ENCODE data around the gene HCRTR1. TPM values are rescaled to one million over a fixed set of nuclear protein-coding genes. Genes with fewer than 3 reads are reported as not detected.

HCRTR1 gene
- not detected in 2 replicates for total RNA-seq

DNA sequence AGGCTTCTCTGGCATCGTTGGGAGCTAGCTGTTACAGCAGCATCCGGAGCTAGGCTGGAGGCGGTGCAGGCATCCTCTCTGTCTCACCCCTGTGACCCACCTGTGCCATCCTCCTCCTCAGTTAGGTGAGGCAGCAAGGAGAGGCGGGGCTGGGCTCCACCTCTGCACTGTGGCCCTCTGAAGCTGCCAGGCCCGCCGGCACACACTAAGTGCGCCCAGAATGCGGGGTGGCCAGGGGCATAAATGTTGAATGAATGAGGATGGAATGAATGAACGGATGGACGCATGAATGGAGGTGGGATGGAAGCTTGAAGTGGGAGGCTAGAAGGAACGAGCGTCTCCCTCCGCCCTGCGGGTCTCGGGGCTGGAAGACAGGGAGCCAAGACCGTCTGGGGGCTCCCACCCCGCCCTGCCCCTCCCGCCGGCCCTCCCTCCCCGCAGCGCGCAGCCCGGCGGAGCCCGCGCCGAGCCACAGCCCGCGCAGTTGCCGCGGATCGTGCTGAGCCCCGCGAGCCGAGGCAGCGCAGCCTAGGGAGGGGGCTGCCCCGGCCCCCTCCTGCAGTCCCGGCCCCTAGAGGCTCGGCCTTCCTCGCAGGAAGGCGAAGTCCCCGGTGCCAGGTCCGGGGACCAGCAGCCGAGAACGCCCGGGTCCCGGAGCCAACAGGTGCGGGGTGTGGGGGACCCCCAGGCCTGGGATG is at the start of gene HCRTR1:
TSS of gene HCRTR1 (plus strand) at position 472 of the 698 bp plus-strand sequence. CDS start 1,504 bp downstream, outside the sequence.
- intact Hi-C loops (cut with micrococcal nuclease), result no loop called here
- Mint-ChIP-seq H3K27me3 (peaks cover 33% of the 10 kb centered on the region), H3K36me3 (ENCODE audit: low read depth) (no peaks in the 10 kb centered on the region), H3K27ac (no peak within 1 kb of the TSS), H3K4me1 (peaks cover 2% of the 10 kb centered on the region), H3K4me3 (peak within 1 kb of the TSS; percentile 32), H3K9me3 (no peaks in the 10 kb centered on the region)
- DNase-seq, result no peak

DNA sequence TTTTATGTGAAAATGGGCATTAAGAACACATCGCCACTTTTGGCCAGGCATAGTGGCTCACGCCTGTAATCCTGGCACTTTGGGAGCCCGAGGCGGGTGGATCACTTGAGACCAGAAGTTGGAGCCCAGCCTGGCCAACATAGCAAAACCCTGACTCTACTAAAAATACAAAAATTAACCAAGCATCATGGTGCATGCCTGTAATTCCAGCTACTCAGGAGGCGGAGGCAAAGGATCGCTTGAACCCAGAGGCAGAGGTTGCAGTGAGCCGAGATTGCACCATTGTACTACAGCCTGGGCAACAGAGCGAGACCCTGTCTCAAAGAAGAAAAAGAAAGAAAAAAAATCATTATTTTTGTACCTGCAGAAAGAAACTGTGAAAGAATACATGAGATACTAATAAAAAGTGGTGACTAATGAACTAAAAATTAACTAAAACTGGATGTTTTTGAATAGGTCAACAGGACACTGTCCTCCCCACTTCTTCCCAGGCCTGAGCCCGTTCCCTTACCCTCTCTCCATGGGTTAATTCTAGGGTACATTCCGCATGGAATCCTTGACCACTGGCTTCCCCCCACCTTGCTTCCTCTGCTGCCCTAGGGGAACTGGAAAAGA is 49.4 kb upstream of the HCRTR1 start:
- Mint-ChIP-seq H3K27me3 (peaks cover 15% of the 10 kb centered on the region), H3K4me1 (peaks cover 3% of the 10 kb centered on the region), H3K27ac (no peak overlapping the region), H3K36me3 (ENCODE audit: low read depth) (no peaks in the 10 kb centered on the region), H3K4me3 (no peak overlapping the region), H3K9me3 (no peaks in the 10 kb centered on the region)
- intact Hi-C loops (cut with micrococcal nuclease), result no loop called here
- DNase-seq, result no peak

DNA sequence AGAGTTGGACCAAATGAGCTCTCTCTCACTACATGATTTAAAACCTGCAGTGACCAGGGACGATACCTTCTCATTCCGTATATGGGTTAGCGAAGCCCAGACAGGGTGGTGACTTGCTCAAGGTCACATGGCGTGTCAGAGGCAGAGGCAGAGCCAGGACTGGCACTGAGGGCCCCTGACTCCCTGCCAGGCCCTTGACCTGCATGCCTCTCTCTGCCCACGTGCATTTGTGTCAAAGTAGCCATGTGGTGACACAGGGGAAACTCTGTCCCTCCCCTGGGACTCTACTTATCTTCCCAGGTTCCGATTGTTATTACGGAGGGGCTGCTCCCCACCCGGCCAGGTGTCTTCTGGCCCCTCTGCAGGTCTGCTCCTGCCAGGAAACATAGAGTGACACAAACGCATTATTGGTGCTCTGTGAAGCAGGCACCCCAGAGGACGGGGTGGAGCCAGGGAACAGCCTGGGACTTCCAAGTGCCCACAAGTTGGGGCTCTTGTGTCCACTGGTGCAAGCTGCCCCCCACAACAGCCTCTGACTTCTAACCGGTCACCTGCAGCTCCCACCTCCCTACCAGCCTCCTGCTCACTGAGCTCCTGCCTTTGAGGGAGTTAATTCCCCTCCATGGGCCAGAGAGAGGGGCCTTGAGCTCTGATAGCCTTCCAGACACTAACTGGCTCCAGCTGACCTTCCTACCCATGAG is 48.4 kb upstream of the HCRTR1 start:
- Mint-ChIP-seq H3K4me1 (peaks cover 3% of the 10 kb centered on the region), H3K4me3 (no peak overlapping the region), H3K27ac (no peak overlapping the region), H3K36me3 (ENCODE audit: low read depth) (no peaks in the 10 kb centered on the region), H3K27me3 (peaks cover 15% of the 10 kb centered on the region), H3K9me3 (no peaks in the 10 kb centered on the region)
- DNase-seq, result no peak
- intact Hi-C loops (cut with micrococcal nuclease), result no loop called here

DNA sequence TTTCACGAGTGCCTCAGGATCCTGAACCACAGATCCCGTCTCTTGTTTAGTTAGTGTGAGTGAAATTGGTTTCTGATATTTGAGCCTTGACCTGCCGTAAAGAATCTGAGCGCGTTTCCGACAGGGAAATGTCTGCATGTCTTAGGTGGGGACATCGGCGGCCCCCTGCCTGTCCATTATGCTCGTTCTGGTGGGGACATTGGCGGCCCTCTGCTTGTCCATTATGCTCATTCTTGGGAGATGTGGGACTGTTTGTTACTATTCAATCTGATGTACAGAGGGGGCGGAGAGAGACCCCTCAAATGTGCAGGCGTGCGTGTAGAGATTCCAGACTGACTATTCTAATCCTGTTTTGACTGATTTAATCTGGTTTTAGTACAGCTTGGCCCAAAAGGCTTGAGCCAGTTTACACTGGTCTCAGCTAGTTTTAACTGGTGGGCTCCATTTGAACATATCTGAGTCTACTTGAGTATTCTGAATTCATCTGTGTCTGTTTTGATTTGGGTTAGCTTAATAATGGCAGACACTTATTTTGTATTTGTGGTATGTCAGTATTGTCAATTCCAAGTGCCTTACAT is 47.8 kb upstream of the HCRTR1 start:
- Mint-ChIP-seq H3K27me3 (peaks cover 15% of the 10 kb centered on the region), H3K9me3 (no peaks in the 10 kb centered on the region), H3K4me1 (no peaks in the 10 kb centered on the region), H3K36me3 (ENCODE audit: low read depth) (no peaks in the 10 kb centered on the region), H3K27ac (no peak overlapping the region), H3K4me3 (no peak overlapping the region)
- intact Hi-C loops (cut with micrococcal nuclease), result no loop called here
- no peak for DNase-seq

DNA sequence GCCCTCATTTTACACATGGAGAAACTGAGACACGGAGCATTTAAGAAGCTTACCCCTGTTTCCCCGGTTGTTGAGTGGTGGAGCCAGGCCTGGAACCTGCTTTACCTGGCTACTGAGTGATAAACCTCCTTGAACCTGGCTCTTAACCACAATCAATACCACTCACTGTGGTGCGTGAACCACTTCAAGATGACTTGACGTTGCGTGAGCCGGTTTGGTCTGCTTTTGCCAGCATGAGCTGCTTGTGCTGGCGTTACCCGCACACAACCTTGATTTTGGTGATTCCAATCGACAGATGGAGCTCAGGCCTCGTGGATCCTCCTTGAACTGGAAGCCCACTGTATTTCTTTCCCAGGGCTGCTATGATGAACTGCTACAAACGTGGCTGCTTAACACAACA is 47.3 kb upstream of the HCRTR1 start:
- Mint-ChIP-seq H3K27ac (no peak overlapping the region), H3K27me3 (peaks cover 15% of the 10 kb centered on the region), H3K4me3 (no peak overlapping the region), H3K4me1 (no peaks in the 10 kb centered on the region), H3K9me3 (no peaks in the 10 kb centered on the region), H3K36me3 (ENCODE audit: low read depth) (no peaks in the 10 kb centered on the region)
- no peak for DNase-seq
- intact Hi-C loops (cut with micrococcal nuclease), result no loop called here

DNA sequence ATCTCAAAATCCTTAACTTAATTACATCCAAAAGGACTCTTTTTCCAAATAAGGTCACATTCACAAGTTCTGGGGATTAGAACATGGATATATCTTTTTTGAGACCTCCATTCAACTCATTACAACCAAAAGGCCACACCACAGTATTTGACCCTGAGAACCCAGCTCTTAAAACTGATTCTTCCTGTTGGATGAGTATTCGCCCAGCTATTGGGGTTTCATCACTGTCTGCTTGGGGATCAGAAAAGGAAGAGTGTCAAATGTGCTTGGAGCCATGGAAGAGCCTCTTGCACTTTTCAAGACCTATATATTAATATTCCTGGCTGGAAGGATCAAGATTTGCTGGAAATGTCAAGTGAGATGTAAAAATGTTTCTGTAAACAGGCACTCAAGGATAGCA is 46.6 kb upstream of the HCRTR1 start:
- Mint-ChIP-seq H3K27me3 (peaks cover 15% of the 10 kb centered on the region), H3K27ac (no peak overlapping the region), H3K36me3 (ENCODE audit: low read depth) (no peaks in the 10 kb centered on the region), H3K4me1 (no peaks in the 10 kb centered on the region), H3K9me3 (no peaks in the 10 kb centered on the region), H3K4me3 (no peak overlapping the region)
- no peak for DNase-seq
- intact Hi-C loops (cut with micrococcal nuclease), result no loop called here

DNA sequence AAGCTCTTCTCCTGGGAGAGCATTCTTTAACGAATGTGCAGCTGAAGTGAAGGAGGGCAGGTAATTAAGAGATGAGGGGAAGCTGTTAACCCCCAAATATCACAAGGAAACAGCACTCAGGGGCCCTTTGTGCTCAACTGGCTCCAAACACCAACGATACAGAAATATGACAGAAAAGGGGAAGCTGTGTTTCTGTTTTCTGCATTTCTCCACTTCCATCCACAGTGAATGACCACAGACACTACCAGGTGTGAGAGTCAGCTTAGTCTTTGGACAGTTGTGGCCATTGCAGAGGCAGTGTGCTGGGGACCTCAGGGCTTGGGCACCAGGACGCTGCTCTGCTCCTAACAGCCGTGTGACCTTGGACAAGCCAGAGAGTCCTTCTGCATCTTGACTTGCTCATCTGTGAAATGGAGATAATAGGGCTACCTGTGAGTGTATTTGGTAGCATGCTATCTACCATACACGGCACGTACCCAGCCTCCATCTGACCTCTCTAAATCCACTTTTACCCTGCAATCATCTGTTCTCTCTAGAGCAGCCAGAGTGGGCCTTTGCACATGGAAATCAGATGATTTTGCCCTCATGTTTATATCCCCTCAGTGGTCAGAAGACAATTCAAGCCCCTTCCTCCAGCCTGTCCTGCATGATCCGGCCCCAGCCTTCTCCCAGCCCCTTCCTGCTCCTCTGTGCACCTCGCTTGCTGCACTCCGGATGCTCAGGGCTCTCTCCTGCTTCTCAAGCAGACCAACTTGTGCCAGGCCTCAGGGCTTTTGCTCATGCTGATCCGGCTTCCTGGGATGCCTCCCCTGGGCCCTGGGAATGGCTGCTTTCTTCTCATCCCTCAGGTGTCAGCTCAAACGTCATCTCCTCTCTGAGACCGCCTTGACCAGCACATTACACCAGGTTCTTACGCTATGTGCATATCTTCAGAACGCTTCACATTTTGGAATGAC is 45.9 kb upstream of the HCRTR1 start:
- H3K36me3 Mint-ChIP-seq (ENCODE audit: low read depth), result no peaks in the 10 kb centered on the region
- no peak for DNase-seq
- H3K4me1 Mint-ChIP-seq, result peaks cover 3% of the 10 kb centered on the region
- H3K9me3 Mint-ChIP-seq, result no peaks in the 10 kb centered on the region
- no peak overlapping the region for H3K4me3 Mint-ChIP-seq
- H3K27me3 Mint-ChIP-seq, result peaks cover 13% of the 10 kb centered on the region
- intact Hi-C loops (cut with micrococcal nuclease), result no loop called here
- no peak overlapping the region for H3K27ac Mint-ChIP-seq

DNA sequence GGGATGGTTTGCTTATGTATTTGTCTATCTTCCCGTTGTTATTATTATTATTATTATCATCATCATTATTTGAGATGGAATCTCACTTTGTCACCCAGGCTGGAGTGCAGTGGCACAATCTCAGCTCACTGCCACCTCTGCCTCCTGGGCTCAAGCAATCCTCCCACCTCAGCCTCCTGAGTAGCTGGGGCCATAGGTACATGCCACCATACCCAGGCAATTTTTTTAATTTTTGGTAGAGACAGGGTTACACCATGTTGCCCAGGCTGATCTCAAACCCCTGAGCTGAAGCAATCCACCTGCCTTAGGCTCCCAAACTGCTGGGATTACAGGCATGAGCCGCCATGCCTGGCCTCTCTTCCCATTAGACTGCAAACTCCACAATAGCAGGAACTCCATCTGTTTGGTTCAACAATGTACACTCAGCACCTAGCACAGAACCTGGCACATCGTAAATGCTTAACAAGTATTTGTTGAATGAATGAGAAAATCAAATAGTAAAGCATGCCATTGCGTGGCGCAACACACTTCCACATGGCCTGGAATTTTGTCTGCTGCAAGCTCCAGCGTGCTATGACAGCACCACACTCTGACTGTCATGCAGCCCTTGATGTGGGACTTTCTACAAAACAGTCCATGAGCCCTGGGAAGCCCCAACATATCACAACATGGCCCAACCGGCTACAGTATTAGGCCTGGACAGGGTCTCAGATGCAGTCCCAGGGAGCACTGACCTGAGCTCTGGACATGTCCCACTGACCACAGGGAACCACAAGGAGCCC is 45.0 kb upstream of the HCRTR1 start:
- Mint-ChIP-seq H3K4me1 (peaks cover 3% of the 10 kb centered on the region), H3K27me3 (peaks cover 13% of the 10 kb centered on the region), H3K4me3 (no peak overlapping the region), H3K9me3 (no peaks in the 10 kb centered on the region), H3K27ac (no peak overlapping the region), H3K36me3 (ENCODE audit: low read depth) (no peaks in the 10 kb centered on the region)
- DNase-seq, result no peak
- intact Hi-C loops (cut with micrococcal nuclease), result no loop called here

DNA sequence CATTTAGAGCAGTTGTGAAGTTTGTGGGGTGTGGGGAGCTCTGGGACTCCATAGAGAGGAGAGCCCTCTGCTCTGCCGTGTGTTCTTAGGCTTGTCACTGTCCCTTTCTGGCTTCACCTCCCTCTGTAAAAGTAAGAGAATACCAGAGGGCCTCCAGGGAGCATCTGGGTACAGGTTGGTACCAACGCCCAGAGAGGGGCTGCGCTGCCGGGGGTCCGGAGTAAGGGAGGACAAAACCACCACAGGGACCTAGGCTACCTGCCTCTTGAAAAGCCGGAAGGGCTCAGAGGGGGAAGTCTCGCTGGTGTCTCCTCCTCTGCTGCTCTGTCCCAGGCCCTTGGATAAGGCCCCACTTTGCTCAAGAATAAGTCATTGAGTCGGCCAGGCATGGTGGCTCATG is 44.2 kb upstream of the HCRTR1 start:
- no peak for DNase-seq

DNA sequence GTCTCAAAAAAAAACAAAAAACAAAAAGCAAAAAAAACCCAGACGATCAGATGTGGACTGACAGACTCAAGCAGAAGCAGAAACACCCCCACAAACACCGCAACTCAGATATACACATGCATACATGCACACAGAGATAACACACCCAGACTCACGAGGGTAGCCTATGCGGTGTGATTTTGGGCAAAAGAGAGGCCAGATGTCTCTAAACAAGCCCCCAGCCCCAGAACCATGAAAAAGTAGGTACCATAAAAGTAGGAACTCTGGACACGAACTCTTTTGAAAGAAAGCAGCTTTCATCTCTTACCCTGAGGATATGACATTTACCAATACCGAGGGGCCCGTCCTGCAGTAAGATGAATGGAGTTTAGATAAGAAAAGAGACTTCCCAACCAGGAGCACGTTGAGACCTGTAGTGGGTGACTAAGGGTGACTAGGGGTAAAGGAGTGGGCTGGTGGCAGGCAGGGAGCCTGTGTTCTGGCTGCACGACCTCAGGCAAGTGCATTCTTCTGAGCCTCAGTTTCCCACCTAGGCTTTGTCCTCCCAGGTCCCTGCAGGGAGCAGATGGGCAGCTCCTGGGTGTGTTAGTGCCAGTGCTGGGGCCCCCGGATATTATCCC is 42.6 kb upstream of the HCRTR1 start:
- H3K9me3 Mint-ChIP-seq, result no peaks in the 10 kb centered on the region
- no peak for DNase-seq
- intact Hi-C loops (cut with micrococcal nuclease), result no loop called here
- H3K36me3 Mint-ChIP-seq (ENCODE audit: low read depth), result no peaks in the 10 kb centered on the region
- no peak overlapping the region for H3K4me3 Mint-ChIP-seq
- H3K27me3 Mint-ChIP-seq, result peaks cover 10% of the 10 kb centered on the region
- H3K27ac Mint-ChIP-seq, result no peak overlapping the region
- peaks cover 3% of the 10 kb centered on the region for H3K4me1 Mint-ChIP-seq

More for the DNA sequence above, 44.2 kb upstream of the HCRTR1 start:
- intact Hi-C loops (cut with micrococcal nuclease), result no loop called here
- Mint-ChIP-seq H3K4me3 (no peak overlapping the region), H3K4me1 (peaks cover 3% of the 10 kb centered on the region), H3K9me3 (no peaks in the 10 kb centered on the region), H3K27me3 (peaks cover 10% of the 10 kb centered on the region), H3K27ac (no peak overlapping the region), H3K36me3 (ENCODE audit: low read depth) (no peaks in the 10 kb centered on the region)

DNA sequence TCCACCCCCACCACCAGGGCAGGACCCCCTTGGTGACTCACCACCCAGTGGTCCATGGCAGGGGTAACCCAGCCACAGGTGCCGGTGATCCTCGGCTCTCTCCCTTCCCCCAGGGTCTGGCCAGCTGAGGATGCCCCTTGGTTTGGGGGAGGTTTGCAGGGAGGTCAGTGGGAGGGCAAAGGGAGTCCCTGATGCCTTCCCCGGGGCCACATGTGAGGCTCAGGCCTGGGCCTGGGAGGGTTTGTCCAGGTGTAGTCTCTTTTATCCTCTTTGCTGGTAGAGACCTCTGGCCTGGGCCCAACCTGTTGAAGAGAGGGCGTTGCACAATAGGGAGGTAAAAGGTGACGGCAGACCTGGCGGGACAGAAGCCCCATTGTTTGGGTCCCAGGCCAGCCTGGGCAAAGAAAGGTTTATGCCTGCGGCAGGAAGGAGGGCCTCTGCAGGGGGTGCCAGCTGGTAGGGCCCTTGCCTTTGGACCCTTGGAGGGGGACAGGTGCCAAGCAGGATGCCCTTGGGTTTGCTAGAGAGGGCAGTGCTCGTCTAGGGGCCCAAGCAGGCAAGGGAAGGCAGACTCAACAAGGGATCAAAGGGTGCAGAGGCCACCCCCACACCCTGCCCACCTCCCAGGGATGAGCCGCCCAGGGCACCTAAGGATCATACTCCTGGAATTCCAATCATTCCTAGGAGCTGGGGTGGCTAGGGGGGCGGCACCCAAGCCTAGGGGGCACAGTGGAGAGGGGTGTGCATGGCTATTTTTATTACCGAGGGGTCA is 41.9 kb upstream of the HCRTR1 start:
- peaks cover 10% of the 10 kb centered on the region for H3K27me3 Mint-ChIP-seq
- H3K4me1 Mint-ChIP-seq, result peaks cover 3% of the 10 kb centered on the region
- H3K36me3 Mint-ChIP-seq (ENCODE audit: low read depth), result no peaks in the 10 kb centered on the region
- H3K27ac Mint-ChIP-seq, result no peak overlapping the region
- DNase-seq, result no peak
- H3K9me3 Mint-ChIP-seq, result no peaks in the 10 kb centered on the region
- no peak overlapping the region for H3K4me3 Mint-ChIP-seq
- intact Hi-C loops (cut with micrococcal nuclease), result no loop called here

DNA sequence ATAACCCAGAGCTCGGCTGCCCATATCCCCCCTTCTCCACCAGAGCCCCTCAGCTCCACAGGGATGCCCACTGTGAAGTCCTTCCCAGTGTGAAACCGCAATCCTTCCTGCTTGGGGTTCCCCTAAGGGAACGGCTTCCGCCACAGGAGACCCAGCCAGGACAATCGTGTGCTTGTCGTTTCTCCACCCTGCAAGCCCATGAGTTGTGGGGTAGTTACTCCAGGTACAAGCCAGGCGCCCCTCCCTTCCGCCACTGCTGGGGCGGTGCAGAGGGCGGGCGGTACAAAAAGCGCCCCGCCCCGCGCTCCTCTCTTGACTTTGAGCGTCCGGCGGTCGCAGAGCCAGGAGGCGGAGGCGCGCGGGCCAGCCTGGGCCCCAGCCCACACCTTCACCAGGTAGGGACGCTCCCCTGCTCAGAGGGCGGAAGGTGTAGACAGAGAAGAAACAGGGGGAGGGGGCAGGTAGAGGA is 41.3 kb upstream of the HCRTR1 start, which contains the start of gene TINAGL1:
TSS of gene TINAGL1 (plus strand) at position 315 of the 469 bp plus-strand sequence. CDS start 634 bp downstream, outside the sequence.
- DNase-seq, result peak; percentile 63
- Mint-ChIP-seq H3K27ac (no peak within 1 kb of the TSS), H3K4me1 (peaks cover 3% of the 10 kb centered on the region), H3K9me3 (no peaks in the 10 kb centered on the region), H3K36me3 (ENCODE audit: low read depth) (no peaks in the 10 kb centered on the region), H3K27me3 (peaks cover 3% of the 10 kb centered on the region), H3K4me3 (no peak within 1 kb of the TSS)
- intact Hi-C loops (cut with micrococcal nuclease), result no loop called here
